Gastroesophageal sphincter (tissue), 3 donors: ENCODE measurements around the gene LEAP2.

Source experiments
- EP300 ChIP-seq: sonication (generic); formaldehyde crosslinking; IDR thresholded peaks from one replicate; pipeline ENCODE4 v1.6.1; 2017; ENCODE audit warnings: antibody characterized with exemption, mild to moderate bottlenecking
- POLR2AphosphoS5 ChIP-seq: sonication (generic); formaldehyde crosslinking; IDR thresholded peaks from one replicate; pipeline ENCODE4 v1.6.1; 2017; ENCODE audit warnings: antibody characterized with exemption
- TF ChIP-seq, protein P1 (sequence below), 4 experiments: fragments of 200-600 bp in 2 of 4; fragments of 450-650 bp in 2 of 4; sonication (generic) in 1 of 4; IDR thresholded peaks; one replicate each; pipeline ENCODE4 v1.5.1; 2017 to 2019; ENCODE audit warnings: antibody characterized with exemption in 4 of 4, mild to moderate bottlenecking in 2 of 4, moderate library complexity in 2 of 4

DNA sequence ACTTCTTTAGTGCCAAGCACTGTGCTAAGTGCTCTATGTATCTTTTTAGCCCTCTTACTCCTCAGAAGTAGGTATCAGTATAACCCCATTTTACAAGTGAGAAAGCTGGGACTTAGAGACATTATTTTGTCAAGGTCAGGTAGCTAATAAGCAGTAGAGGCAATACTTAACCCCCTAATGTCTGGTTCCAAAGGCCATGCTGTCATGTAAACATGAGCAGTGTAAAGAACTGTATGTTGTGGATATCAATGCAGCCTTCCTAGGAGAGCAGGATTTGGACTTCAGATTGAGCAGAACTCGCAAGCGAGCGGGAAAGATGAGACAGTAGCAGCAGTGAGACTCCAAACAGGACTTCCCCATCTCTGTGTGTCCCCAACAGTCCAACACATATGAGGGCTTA is 39.4 kb upstream of the LEAP2 start:
- TF ChIP-seq EP300: no peak
- TF ChIP-seq, protein P1, sequence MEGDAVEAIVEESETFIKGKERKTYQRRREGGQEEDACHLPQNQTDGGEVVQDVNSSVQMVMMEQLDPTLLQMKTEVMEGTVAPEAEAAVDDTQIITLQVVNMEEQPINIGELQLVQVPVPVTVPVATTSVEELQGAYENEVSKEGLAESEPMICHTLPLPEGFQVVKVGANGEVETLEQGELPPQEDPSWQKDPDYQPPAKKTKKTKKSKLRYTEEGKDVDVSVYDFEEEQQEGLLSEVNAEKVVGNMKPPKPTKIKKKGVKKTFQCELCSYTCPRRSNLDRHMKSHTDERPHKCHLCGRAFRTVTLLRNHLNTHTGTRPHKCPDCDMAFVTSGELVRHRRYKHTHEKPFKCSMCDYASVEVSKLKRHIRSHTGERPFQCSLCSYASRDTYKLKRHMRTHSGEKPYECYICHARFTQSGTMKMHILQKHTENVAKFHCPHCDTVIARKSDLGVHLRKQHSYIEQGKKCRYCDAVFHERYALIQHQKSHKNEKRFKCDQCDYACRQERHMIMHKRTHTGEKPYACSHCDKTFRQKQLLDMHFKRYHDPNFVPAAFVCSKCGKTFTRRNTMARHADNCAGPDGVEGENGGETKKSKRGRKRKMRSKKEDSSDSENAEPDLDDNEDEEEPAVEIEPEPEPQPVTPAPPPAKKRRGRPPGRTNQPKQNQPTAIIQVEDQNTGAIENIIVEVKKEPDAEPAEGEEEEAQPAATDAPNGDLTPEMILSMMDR (IDR thresholded peaks at IDR 0.05): no peak
- no peak for TF ChIP-seq POLR2AphosphoS5
